C4-2B (cell line): Measurements from ENCODE around the gene CDKN1A.
"Not testable (repeated sequence)": the region's sequence is repeated elsewhere in the genome, so short reads cannot be mapped to it uniquely, and the experiment has no call there.

Experiments
- H3K27ac ChIP-seq: fragments of 450-650 bp; 2 replicates; pipeline ENCODE4 v1.5.1; 2017
- ZFX ChIP-seq: fragments of 450-650 bp; IDR thresholded peaks from 2 replicates; pipeline ENCODE4 v1.6.1; 2017
- TF ChIP-seq, protein P1 (sequence below): fragments of 450-650 bp; conservative IDR thresholded peaks from 2 replicates; pipeline ENCODE4 v1.5.1; 2017; ENCODE audit warnings: mild to moderate bottlenecking

CDKN1A gene

DNA sequence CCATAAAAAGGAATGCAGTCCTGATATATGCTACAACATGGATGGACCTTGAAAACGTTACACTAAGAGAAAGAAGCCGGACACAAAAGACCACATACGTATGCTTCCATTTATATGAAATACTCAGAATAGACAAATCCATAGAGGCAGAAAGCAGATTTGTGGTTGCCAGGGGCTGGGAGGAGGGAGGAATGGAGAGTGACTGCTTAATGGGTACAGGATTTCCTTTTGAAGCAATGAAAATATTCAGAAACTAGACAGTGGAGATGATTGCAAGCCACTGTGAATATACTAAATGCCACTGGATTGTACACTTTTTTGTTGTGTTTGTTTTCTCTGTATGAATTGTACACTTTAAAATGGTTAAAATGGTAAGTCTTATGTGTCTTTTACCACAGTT, 29.4 kb upstream of the CDKN1A start:
- no peak overlapping the region for H3K27ac ChIP-seq
- TF ChIP-seq, protein P1, sequence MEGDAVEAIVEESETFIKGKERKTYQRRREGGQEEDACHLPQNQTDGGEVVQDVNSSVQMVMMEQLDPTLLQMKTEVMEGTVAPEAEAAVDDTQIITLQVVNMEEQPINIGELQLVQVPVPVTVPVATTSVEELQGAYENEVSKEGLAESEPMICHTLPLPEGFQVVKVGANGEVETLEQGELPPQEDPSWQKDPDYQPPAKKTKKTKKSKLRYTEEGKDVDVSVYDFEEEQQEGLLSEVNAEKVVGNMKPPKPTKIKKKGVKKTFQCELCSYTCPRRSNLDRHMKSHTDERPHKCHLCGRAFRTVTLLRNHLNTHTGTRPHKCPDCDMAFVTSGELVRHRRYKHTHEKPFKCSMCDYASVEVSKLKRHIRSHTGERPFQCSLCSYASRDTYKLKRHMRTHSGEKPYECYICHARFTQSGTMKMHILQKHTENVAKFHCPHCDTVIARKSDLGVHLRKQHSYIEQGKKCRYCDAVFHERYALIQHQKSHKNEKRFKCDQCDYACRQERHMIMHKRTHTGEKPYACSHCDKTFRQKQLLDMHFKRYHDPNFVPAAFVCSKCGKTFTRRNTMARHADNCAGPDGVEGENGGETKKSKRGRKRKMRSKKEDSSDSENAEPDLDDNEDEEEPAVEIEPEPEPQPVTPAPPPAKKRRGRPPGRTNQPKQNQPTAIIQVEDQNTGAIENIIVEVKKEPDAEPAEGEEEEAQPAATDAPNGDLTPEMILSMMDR, result no peak
- no peak for TF ChIP-seq ZFX

- H3K27ac ChIP-seq, result no peak overlapping the region
- no peak for TF ChIP-seq ZFX
- TF ChIP-seq, protein P1, result no peak
Observed at GRCh38 chr6:36649701-36650484, 28.6 kb upstream of the CDKN1A start.

GRCh38 chr6:36650848-36651478, 27.6 kb upstream of the CDKN1A start:
- no peak overlapping the region for H3K27ac ChIP-seq
- TF ChIP-seq ZFX, result no peak
- TF ChIP-seq, protein P1, result no peak

- no peak overlapping the region for H3K27ac ChIP-seq
- TF ChIP-seq ZFX, result no peak
- TF ChIP-seq, protein P1, result no peak
Observed at GRCh38 chr6:36651659-36652379, 26.7 kb upstream of the CDKN1A start.

- H3K27ac ChIP-seq, result not testable (repeated sequence)
Observed at GRCh38 chr6:36654469-36654868, 24.0 kb upstream of the CDKN1A start.

GRCh38 chr6:36655085-36655724, 23.3 kb upstream of the CDKN1A start:
- H3K27ac ChIP-seq, result no peak overlapping the region
- TF ChIP-seq, protein P1, result no peak
- TF ChIP-seq ZFX, result no peak

GRCh38 chr6:36656441-36656840, 22.1 kb upstream of the CDKN1A start:
- H3K27ac ChIP-seq, result no peak overlapping the region

More at GRCh38 chr6:36656441-36656840, 22.1 kb upstream of the CDKN1A start:
- TF ChIP-seq, protein P1, result no peak
- TF ChIP-seq ZFX, result no peak
